Measurements from ENCODE around the gene SERINC5. TPM values are rescaled to one million over a fixed set of nuclear protein-coding genes. Genes with fewer than 3 reads are reported as not detected.

SERINC5 gene
- total RNA-seq, 2 donors from 2014 or later: 13.5 to 14.7 TPM

DNA sequence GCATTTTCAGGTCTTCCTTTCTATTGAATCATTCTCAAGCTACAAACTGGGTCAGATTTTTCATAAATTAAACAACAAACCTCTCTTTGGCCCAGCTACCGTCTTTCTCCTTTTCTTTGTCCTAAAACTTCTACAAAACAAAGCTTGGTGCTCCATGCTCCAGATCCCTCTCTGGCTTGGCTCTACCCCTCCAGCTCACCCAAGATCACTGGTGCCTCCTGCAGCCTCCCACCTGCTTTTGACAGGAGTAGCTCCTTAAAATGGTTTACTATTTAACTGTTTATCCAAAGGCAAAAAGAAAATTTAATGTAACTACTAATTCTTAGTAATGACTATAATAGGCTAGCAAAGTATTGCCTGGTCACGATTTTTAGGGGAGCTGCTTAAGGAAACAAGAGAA is 10.7 kb upstream of the SERINC5 start:
- intact Hi-C loops (cut with DNase I): loop anchor here in 1 of 2 donors (5.0 kb wide), 1 partner anchor 44 kb away; no protein-coding TSS in a partner anchor
- DNase-seq (ENCODE audit: low spot score): no peak

DNA sequence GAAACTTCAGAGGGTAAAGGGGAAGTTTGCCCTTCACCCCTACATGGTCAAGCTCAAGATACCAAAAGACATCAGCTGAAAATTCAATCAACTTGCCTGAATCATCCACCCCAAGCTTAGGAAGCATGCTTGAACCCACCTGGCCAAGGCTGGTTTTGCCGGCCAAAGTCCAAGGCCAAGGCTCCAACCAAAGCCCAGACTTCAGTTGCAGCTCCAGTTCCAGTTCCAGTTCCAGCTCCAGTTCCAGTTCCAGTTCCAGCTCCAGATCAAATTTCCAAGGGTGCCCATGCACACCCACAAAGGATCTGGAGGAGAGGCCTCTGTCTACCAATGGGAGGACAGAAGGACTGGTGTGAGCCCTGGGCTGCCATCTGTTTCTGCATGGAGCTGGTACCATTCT is 4.6 kb upstream of the SERINC5 start:
- DNase-seq (ENCODE audit: low spot score): no peak
- intact Hi-C loops (cut with DNase I): no loop called here

DNA sequence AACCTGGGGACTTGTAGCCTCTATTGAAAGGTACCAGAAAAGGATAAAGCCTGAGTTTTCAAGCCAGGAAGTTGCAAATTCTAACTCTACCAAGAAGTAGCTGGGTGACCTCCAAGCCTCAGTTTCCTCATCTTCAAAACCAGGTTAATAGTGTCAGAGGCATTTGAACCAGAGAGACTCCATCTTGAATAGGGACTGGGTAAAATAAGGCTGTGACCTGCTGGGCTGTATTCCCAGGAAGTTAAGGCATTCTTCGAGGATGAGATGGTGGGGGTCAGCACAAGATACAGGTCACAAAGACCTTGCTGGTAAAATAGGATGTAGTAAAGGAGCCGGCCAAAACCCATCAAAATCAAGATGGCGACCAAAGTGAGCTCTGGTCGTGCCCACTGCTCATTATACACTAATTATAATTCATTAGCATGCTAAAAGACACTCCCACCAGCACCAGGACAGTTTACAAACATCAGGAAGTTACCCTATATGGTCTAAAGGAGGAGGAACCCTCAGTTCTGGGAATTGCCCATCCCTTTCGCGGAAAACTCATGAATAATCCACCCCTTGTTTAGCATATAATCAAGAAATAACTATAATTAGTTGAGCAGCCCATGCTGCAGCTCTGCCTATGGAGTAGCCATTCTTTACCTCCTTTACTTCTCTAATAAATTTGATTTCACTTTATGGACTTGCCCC is 3.8 kb upstream of the SERINC5 start:
- intact Hi-C loops (cut with DNase I): loop anchor here in 1 of 2 donors (10.0 kb wide), 1 partner anchor 65 kb away; no protein-coding TSS in a partner anchor
- no peak for DNase-seq (ENCODE audit: low spot score)

DNA sequence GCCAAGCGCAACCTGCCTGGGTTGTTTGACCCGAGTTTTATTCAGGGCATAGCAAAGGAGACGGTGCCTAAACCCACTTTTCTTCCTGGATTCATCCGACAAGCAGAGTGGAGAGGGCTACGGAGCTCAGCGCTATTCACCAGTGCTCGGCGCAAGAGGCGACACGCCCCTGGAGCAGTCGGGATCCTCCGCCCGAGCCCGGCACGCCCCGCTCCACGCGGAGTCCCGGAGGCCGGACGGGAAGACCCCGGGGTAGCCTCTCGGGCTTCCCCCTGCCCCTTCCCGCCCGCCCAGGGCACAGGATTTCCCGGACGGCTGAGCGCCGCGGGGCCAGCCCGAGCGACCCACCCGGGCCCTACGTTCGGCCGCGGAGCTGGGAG is 427 bp downstream of the SERINC5 start:
- peak; percentile 91 for DNase-seq (ENCODE audit: low spot score)
- intact Hi-C loops (cut with DNase I): loop anchor here in 1 of 2 donors (10.0 kb wide), 1 partner anchor 61 kb away; no protein-coding TSS in a partner anchor

DNA sequence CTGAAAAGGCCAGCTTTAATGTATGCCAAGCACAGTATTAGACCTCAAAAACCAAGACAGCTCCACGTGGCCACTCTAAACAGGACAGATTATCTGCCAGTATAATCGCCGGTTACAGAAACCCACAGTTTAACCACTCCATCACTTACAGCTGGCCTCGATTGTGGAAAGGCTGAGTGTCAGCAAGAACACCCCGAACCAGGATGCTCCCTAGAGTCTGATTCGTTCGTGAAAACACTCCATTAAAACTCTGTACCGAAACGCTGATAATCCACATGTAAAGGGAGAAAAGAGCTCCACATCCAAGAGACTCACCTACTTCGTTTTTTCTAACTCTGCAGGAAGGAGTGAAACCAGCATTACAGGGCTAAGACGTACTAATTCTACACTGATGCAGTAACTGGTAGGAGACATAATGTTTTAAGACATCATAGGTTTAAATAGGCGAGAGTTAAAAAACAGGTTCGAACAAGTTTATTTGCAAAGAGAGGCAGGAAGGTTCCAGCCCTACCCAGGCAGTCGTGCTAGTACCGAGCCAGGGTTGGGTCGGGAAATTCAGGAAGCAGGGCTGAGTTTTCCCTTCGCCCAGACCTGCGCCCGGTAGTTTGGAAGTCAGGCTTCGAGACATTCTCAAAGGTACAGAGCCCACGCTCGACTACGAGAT is 949 bp downstream of the SERINC5 start:
- no peak for DNase-seq (ENCODE audit: low spot score)
- intact Hi-C loops (cut with DNase I): loop anchor here in 1 of 2 donors (10.0 kb wide), 1 partner anchor 60 kb away; no protein-coding TSS in a partner anchor

DNA sequence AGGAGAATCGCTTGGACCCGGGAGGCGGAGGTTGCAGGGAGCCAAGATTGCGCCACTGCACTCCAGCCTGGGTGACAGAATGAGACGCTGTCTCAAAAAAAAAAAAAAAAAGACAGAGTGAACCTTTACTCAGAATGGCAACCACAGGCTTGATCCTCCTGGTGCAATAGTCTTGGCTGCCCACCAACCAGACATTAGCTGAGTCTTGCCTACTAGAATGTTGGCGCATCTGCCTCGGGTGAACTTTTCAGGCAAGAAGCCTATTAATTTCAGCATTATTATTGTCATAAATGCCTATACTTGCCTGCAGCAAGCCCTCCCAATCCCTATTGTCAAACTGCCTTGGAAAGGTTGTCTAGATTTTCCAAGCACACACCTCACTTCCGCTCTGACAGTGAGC is 4.2 kb downstream of the SERINC5 start:
- intact Hi-C loops (cut with DNase I): loop anchor here in 1 of 2 donors (10.0 kb wide), 1 partner anchor 57 kb away; no protein-coding TSS in a partner anchor
- no peak for DNase-seq (ENCODE audit: low spot score)

DNA sequence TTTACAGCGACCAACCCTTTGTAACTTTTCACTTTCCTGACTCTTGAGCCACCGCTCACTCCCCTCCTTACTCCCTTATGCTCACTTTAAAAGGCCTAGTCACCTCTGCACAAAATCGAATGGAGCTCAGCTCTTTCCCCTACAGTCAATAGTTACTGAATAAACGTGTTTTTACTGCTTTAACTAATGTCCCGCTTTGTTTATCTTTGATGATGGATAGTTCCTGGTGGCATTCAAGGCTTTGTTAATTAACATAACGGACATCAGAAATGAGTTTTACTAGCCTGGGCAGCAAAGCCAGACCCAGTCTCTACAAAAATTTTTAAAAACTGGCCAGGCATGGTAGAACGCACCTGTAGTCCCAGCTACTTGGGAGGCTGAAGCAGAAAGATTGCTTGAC is 5.0 kb downstream of the SERINC5 start:
- no peak for DNase-seq (ENCODE audit: low spot score)
- intact Hi-C loops (cut with DNase I): loop anchor here in 1 of 2 donors (10.0 kb wide), 1 partner anchor 56 kb away; no protein-coding TSS in a partner anchor

DNA sequence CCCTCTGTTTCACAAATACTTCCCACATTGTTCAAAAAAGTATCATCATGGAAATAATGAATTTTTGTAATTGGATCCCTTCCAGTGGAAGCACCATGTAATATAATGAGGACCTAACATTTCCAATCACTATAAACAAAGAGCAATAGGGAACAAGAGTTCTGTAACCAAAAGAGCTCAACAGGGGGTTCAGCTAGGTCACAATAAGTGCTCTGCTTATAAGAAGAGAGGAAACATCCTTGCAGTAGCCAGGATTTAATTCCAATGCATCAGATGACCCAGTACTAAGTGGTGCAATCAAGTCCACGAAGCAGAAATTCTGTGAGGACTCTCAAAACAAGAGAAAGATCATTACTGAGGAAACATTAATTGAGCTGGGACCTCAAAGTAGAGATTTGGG is 5.9 kb downstream of the SERINC5 start:
- DNase-seq (ENCODE audit: low spot score): no peak
- intact Hi-C loops (cut with DNase I): loop anchor here in 1 of 2 donors (10.0 kb wide), 1 partner anchor 55 kb away; no protein-coding TSS in a partner anchor

DNA sequence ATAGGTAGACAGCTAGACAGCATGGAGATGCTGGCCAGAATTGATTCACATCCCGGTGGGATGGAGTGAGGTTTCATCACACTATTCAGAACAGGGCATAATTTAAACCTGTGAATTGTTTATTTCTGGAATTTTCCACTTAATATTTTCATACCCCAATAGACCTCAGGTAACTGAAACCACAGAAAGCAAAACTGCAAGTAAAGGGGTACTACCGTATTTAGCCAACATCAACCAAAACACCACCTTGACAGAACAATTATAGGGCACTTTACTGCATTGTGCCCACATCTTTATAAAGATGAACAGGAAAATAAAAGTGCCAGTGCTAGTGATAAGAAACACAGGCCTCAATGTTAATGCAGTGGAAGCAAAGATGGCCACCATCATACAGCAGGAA is 7.5 kb downstream of the SERINC5 start:
- no peak for DNase-seq (ENCODE audit: low spot score)
- intact Hi-C loops (cut with DNase I): no loop called here

DNA sequence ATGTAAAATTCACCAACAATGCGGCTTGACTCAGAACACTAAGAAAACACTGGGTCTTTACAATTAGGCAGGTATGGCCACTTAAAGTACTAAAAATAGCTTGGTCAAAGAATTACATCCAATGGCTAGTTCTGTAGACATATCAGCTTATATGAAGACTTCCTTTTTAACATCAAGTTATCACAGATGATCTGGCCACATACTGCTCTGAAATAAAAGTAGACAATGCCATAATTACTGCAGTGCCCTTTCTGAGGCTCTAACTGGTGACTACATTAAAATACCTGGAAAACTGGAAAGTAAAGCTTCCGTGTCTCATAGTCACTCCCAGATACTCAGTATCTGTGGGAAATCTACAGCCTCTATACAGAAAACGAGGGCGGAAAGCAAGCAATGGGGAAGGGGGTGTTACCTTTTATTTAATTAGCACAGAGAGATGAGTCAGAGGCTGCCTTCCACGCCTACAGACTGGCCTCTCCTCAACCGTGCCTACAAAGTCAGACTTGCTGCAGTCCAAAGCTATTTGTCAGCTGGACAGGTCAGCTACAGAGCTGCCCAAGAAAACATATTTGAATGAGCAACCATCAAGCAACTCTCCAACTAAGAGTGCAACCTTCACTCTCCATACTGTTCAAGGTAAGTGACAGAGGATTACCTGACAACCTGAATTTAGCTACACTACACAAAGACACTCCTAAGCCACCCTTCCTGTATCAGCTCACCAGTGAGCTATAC is 8.7 kb downstream of the SERINC5 start:
- intact Hi-C loops (cut with DNase I): no loop called here
- no peak for DNase-seq (ENCODE audit: low spot score)

DNA sequence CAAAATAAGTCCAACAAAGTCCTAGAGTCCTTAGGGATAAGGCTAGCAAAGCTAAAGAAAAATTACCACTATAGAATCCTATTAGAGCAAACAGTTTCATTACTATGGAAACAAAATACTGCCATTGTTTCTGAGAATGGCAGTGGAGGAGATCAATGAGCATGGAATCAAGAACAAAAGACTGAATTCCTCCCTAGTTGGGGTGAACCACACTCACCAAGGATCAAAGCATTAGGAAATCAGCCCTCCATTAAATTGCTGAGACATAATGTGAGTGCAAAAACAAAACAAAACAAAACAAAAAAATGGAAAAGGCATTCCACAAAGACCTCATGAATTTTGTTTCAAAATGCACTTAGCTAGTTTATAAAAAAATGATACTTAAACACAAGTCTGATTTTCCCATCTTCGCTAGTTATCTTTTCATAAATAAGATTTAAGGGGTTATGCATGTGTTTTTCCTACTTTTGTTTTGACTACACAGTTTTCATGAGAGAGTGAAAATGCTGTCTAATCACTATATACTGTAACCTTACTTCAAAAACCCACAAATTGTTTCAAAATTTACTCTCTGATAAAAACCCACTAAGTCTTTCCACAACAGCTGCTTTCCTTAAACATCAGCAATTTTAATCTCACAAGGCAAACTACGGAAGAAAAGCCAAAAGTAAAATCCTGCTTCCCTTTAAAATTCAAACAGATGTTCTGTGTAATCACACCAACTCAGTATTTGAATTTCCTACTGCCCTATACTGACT is 9.7 kb downstream of the SERINC5 start:
- intact Hi-C loops (cut with DNase I): no loop called here
- DNase-seq (ENCODE audit: low spot score): no peak

DNA sequence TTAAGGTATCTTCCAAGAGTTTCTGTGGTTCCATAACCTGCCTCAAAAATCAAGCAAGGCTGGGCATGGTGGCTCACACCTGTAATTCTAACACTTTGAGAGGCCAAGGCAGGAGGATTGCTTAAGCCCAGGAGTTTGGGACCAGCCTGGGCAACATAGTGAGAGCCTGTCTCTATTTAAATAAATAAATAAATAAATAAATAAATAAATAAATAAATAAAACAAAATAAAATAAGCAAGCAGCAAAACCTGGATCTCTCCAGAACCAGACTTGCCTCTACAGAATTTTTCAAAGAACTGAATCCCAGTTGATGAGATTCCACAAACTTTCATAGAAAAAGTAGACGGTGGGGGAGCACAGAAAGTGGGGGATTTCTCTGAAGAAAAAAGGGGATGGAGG is 12.3 kb downstream of the SERINC5 start:
- DNase-seq (ENCODE audit: low spot score): no peak

DNA sequence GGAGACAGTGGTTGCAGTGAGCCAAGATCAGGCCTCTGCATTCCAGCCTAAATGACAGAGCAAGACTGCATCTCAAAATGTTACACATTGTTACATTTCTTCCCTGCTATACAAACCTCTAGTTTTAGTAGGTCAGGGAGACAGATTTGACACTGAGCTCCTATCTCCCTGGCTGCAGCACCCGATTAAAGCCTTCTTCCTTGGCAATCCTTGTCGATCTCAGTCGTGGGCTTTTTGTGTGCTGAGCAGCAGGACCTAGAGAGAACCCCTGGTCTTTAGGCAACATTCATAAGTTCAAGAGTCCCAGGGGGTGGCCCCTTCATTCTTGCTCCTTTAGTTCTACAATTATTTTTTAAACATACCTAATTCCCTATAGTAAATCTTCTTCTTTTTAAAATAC is 13.0 kb downstream of the SERINC5 start:
- intact Hi-C loops (cut with DNase I): no loop called here
- DNase-seq (ENCODE audit: low spot score): no peak

More for the DNA sequence above, 12.3 kb downstream of the SERINC5 start:
- intact Hi-C loops (cut with DNase I): no loop called here

DNA sequence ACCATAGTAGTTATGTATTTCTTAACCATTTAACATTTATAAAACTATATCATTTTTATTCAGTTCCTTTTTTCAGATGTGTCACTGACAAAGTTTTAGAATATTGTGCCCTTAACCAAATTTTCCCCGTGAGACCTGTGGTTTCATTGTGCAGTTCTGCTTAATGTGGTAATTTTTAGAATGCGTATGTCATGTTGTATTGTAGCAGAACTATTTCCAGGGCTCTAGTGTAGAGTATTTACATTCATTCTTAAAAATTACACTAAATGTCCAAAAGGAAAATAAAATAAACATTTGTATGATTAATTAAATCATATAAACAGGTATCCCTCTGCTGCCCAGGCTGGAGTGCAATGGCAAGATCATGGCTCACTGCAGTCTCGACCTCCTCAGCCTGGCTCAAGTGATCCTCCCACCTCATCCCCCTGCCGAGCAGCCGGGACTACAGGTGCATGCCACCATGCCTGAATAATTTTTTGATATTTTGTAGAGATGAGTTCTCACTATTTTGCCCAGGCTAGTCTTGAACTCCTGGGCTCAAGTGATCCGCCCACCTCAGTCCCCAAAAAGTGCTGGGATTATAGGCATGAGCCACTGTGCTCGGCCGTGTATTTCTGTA is 15.4 kb downstream of the SERINC5 start:
- intact Hi-C loops (cut with DNase I): no loop called here
- DNase-seq (ENCODE audit: low spot score): no peak

DNA sequence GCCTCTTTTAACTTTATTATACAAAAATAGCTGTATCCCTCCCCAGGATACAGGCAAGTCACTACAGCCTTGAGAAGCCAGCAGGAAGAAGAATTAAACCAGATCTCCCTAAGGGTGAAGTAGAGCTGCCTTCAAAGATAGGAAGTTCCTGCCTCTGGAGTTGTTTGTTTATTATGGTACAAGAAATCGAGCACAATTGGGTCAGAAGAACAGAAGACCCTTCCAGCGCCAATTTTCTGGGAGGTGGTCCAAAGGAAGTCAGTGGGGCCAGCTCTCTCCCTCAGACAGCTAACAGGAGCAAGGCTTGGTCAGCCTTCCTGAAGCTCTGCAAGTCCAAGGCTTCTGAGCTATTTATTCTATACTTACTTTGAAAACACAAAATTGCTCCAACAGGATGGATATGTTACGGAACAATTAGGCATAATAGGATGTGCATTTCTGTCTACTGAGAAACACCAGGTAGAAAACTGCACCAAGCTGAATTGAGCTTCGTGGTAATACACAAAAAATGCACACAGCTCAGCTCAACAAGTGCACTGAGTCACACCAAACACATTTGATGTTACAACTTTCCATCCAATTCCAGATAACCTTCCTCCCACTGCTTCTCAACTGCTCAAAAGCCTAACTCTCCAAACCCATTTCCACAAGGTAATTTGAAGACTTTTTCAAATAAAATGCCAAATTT is 16.0 kb downstream of the SERINC5 start:
- DNase-seq (ENCODE audit: low spot score): no peak
- intact Hi-C loops (cut with DNase I): no loop called here

DNA sequence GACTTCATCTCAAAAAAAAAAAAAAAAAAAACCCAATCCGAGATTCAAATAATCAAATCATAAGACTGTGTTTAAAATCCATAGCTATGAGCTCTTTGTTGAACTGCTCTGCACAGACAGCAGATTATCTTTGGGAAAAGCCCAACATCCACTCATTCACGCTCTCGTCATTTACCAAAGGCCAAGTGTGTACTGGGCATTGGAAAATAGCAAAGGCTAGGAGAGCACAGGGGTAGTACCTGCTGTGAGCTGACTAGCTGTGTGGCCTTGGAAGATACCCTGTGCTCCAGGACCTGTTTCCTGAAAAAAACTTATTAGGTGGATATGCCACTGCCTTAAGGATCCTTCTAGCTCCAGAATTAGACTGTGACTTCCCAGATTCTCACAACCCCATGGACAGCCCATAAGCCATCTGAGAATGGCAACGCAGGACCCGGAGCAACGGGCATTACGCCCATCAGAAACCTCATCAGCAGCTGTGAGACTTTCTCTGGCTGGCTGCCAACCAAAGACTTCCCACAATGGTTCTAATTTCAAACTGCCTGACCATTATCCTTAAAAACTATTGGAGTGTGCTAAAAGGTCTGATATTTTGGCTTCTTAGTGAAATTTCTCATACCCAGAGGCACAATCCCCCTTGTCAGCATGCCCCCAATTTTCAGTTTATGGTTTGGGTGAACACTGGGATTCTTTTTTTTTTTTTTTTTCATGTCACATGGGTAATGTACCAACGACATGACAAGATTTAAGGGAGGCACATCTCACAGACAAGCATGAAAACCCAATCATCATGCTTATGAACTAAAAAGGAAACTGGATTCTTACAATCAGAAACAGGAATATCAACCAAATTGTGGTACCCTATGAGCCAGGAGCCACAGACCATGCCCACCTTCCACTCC is 16.8 kb downstream of the SERINC5 start:
- intact Hi-C loops (cut with DNase I): no loop called here
- DNase-seq (ENCODE audit: low spot score): peak; percentile 86

DNA sequence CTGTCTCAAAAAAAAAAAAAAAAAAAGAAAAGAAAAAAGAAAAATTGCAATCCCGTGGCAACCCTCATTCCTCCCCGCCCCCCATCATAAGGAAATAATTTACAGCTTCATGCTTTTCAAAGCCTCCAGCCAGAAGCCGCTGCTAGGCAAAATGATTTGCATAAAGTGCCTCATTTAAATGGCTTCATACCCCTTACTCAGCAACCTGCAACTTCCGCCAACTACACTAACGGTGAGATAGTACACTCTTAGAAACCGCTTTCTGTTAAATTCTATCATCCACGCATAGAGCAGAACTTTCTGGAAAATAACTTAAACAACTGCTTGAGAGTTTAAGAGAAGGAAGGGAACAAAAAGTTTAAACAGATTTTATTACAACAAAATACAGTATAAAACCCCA is 17.8 kb downstream of the SERINC5 start:
- intact Hi-C loops (cut with DNase I): no loop called here

More for the DNA sequence above, 17.8 kb downstream of the SERINC5 start:
- DNase-seq (ENCODE audit: low spot score): no peak

Data from posterior vena cava (tissue), 2 donors.